H1 (cell line): Measurements from ENCODE around the gene CBLB. TPM values are rescaled to one million over a fixed set of nuclear protein-coding genes. Genes with fewer than 3 reads are reported as not detected.

ENCODE experiments used
- CTCF ChIA-PET: fragments of 300-600 bp; sonication (Branson Sonifier 250); formaldehyde crosslinking; loops from one replicate; lab custom pipeline; 2021; ENCODE audit not compliant: partially characterized antibody; lab: Charles Lee
- POLR2A ChIA-PET: fragments of 300-600 bp; sonication (Branson Sonifier 250); formaldehyde crosslinking; loops from one replicate; lab custom pipeline; 2021; ENCODE audit warnings: inconsistent platforms; ENCODE audit not compliant: partially characterized antibody; lab: Charles Lee
- DNase-seq, 2 experiments: peaks; one replicate each; pipeline versions ENCODE4 v3.0.0 to v3.0.0-alpha.2; 2010 to 2022; ENCODE audit warnings: low spot score in 2 of 2, low read depth in 1 of 2, mixed read lengths in 1 of 2
- FAIRE-seq: peaks from 2 replicates; lab custom pipeline; 2011; peaks lifted over from hg19 to GRCh38; lab: Jason Lieb, UNC
- H2AFZ ChIP-seq: 2 replicates; pipeline ENCODE4 v1.8.1; 2012; ENCODE audit warnings: low read length, inconsistent platforms
- H2AK5ac ChIP-seq: 2 replicates; pipeline ENCODE4 v1.6.1; 2013; ENCODE audit warnings: low read depth, low read length
- H2BK120ac ChIP-seq: replicated peaks from 2 replicates; pipeline ENCODE3; 2013; ENCODE audit warnings: low read depth, low read length, inconsistent platforms
- H2BK12ac ChIP-seq: 2 replicates; pipeline ENCODE4 v1.6.1; 2013; ENCODE audit warnings: low read depth, low read length
- H2BK15ac ChIP-seq: 2 replicates; pipeline ENCODE4 v1.6.1; 2013; ENCODE audit warnings: low read length
- H2BK20ac ChIP-seq: 2 replicates; pipeline ENCODE4 v1.6.1; 2013; ENCODE audit warnings: low read length
- H2BK5ac ChIP-seq: 2 replicates; pipeline ENCODE4 v1.6.1; 2013; ENCODE audit warnings: low read depth, low read length
- H3K14ac ChIP-seq: 2 replicates; pipeline ENCODE4 v1.6.1; 2013; ENCODE audit warnings: inconsistent platforms; ENCODE audit not compliant: insufficient read length
- H3K18ac ChIP-seq: 2 replicates; pipeline ENCODE4 v1.6.1; 2013; ENCODE audit warnings: low read length; ENCODE audit errors: extremely low read depth
- H3K23ac ChIP-seq: 2 replicates; pipeline ENCODE4 v1.6.1; 2013; ENCODE audit warnings: inconsistent platforms; ENCODE audit not compliant: insufficient read length
- H3K23me2 ChIP-seq: 2 replicates; pipeline ENCODE4 v1.6.1; 2013; ENCODE audit warnings: low read depth, low read length
- H3K27ac ChIP-seq: 2 replicates; pipeline ENCODE4 v1.6.1; 2011; ENCODE audit warnings: low read depth, low read length, inconsistent platforms
- H3K27me3 ChIP-seq, 4 experiments: replicated peaks in 1 of 4; 1 replicate in 1 of 4; 2 replicates in 3 of 4; pipeline versions ENCODE4 v1.6.1 to v1.8.1; 2011 to 2013; ENCODE audit warnings: low read length in 3 of 4, mild to moderate bottlenecking in 3 of 4, inconsistent platforms in 2 of 4, mixed read lengths in 2 of 4, moderate library complexity in 1 of 4; ENCODE audit not compliant: control insufficient read depth in 3 of 4, insufficient read depth in 3 of 4; ENCODE audit errors: extremely low read depth in 1 of 4
- H3K36me3 ChIP-seq, 4 experiments: 2 replicates each; pipeline versions ENCODE4 v1.6.1 to v1.8.1; 2011 to 2013; ENCODE audit warnings: mild to moderate bottlenecking in 4 of 4, low read length in 3 of 4, moderate library complexity in 2 of 4, control low read depth in 1 of 4, inconsistent platforms in 1 of 4; ENCODE audit not compliant: insufficient read depth in 4 of 4, control insufficient read depth in 2 of 4
- H3K4ac ChIP-seq: replicated peaks from 2 replicates; pipeline ENCODE3; 2013; ENCODE audit warnings: low read length, low read depth, mixed read lengths, inconsistent platforms; ENCODE audit not compliant: insufficient read length
- H3K4me1 ChIP-seq, 4 experiments: replicated peaks in 1 of 4; 1 replicate in 1 of 4; 2 replicates in 3 of 4; pipeline versions ENCODE4 v1.6.1 to v1.8.1; 2011 to 2013; ENCODE audit warnings: low read length in 3 of 4, inconsistent platforms in 2 of 4, mixed read lengths in 1 of 4; ENCODE audit not compliant: insufficient read depth in 4 of 4, control insufficient read depth in 3 of 4
- H3K4me2 ChIP-seq, 2 experiments: 2 replicates each; pipeline versions ENCODE4 v1.6.1 to v1.8.1; 2011 to 2013; ENCODE audit warnings: low read depth in 2 of 2, low read length in 2 of 2, control low read depth in 1 of 2, inconsistent platforms in 1 of 2, mild to moderate bottlenecking in 1 of 2; ENCODE audit not compliant: insufficient read depth in 1 of 2
- H3K4me3 ChIP-seq, 4 experiments: fragments of 200-600, 300-600 bp in 1 of 4; sonication (generic), shearing (Covaris generic), sonication (Bioruptor Twin) in 1 of 4; 2 replicates each; pipeline versions ENCODE4 v1.5.1 to v1.8.1; 2011 to 2016; ENCODE audit warnings: low read length in 4 of 4, low read depth in 3 of 4, control low read depth in 2 of 4, inconsistent platforms in 2 of 4, mild to moderate bottlenecking in 2 of 4, mixed read lengths in 1 of 4, moderate library complexity in 1 of 4; ENCODE audit not compliant: insufficient read depth in 2 of 4; ENCODE audit errors: extremely low read depth in 1 of 4
- H3K56ac ChIP-seq: replicated peaks from 2 replicates; pipeline ENCODE3; 2013; ENCODE audit warnings: low read depth, mild to moderate bottlenecking, mixed read lengths, low read length, inconsistent platforms; ENCODE audit not compliant: insufficient read length
- H3K79me1 ChIP-seq: 2 replicates; pipeline ENCODE4 v1.6.1; 2013; ENCODE audit warnings: low read depth, low read length, control low read depth
- H3K79me2 ChIP-seq, 2 experiments: 2 replicates each; pipeline versions ENCODE4 v1.6.1 to v1.8.1; 2012 to 2013; ENCODE audit warnings: low read length in 2 of 2, mild to moderate bottlenecking in 2 of 2, inconsistent platforms in 1 of 2; ENCODE audit not compliant: insufficient read depth in 2 of 2, control insufficient read depth in 1 of 2
- H3K9ac ChIP-seq, 4 experiments: replicated peaks in 1 of 4; 1 replicate in 1 of 4; 2 replicates in 3 of 4; pipeline versions ENCODE4 v1.6.1 to v1.8.1; 2011 to 2013; ENCODE audit warnings: low read depth in 3 of 4, low read length in 3 of 4, control low read depth in 2 of 4, mild to moderate bottlenecking in 2 of 4, moderate library complexity in 2 of 4, inconsistent platforms in 1 of 4; ENCODE audit errors: extremely low read depth in 1 of 4
- H3K9me3 ChIP-seq, 2 experiments: 2 replicates each; pipeline versions ENCODE4 v1.6.1 to v1.8.1; 2012 to 2013; ENCODE audit warnings: mild to moderate bottlenecking in 2 of 2, moderate library complexity in 2 of 2, control low read depth in 1 of 2, inconsistent platforms in 1 of 2, low read depth in 1 of 2, low read length in 1 of 2, mixed read lengths in 1 of 2; ENCODE audit not compliant: insufficient read depth in 2 of 2
- H4K20me1 ChIP-seq, 2 experiments: replicated peaks in 1 of 2; 2 replicates each; pipeline versions ENCODE3 to v1.8.1; 2011 to 2013; ENCODE audit warnings: inconsistent platforms in 2 of 2, low read length in 2 of 2, mild to moderate bottlenecking in 1 of 2; ENCODE audit not compliant: insufficient read depth in 2 of 2, control insufficient read depth in 1 of 2
- H4K5ac ChIP-seq: 2 replicates; pipeline ENCODE4 v1.6.1; 2013; ENCODE audit warnings: low read length, low read depth, mixed read lengths, inconsistent platforms; ENCODE audit not compliant: insufficient read length
- H4K8ac ChIP-seq: 2 replicates; pipeline ENCODE4 v1.8.0; 2013; ENCODE audit warnings: mild to moderate bottlenecking, moderate library complexity, low read length, inconsistent platforms; ENCODE audit not compliant: insufficient read depth; ENCODE audit errors: extremely low read depth
- H4K91ac ChIP-seq: replicated peaks from 2 replicates; pipeline ENCODE3; 2013; ENCODE audit warnings: low read length, mixed read lengths, inconsistent platforms; ENCODE audit not compliant: insufficient read length
- ASH2L ChIP-seq: fragments of 200-600, 300-600 bp; sonication (generic); IDR thresholded peaks from one replicate; pipeline ENCODE4 v1.7.1; 2017; ENCODE audit warnings: low read length
- POLR2A ChIP-seq, 2 experiments: IDR thresholded peaks; 1 replicate in 1 of 2; 2 replicates in 1 of 2; pipeline ENCODE4 v1.6.1; 2011; ENCODE audit warnings: low read depth in 2 of 2, low read length in 2 of 2, mild to moderate bottlenecking in 2 of 2; ENCODE audit errors: control extremely low read depth in 1 of 2
- RAD21 ChIP-seq, 2 experiments: IDR thresholded peaks in 1 of 2; conservative IDR thresholded peaks in 1 of 2; 2 replicates each; pipeline ENCODE4 v1.6.1; 2011; ENCODE audit warnings: low read depth in 2 of 2, low read length in 2 of 2, improper control_type of control experiment in 1 of 2, inconsistent platforms in 1 of 2, mild to moderate bottlenecking in 1 of 2, moderate library complexity in 1 of 2
- WGBS, 2 experiments: shearing (Covaris generic) in 1 of 2; methylation state at CpG; one replicate each; pipeline versions ENCODE4 v1.1.6 to v1.1.7; 2013 to 2015; ENCODE audit warnings: low lambda C conversion rate in 2 of 2, mixed read lengths in 2 of 2, inconsistent platforms in 1 of 2, low coverage in 1 of 2, missing lambda C conversion rate in 1 of 2; ENCODE audit not compliant: insufficient replicate concordance in 2 of 2, insufficient coverage in 1 of 2, insufficient read length in 1 of 2; ENCODE audit errors: extremely low coverage in 1 of 2, missing lambda C conversion rate in 1 of 2; 5-methylcytosine and 5-hydroxymethylcytosine counted together
- polyA plus RNA-seq, 7 experiments: library from polyadenylated mRNA; depleted of rRNA in 3 of 7; stranded (reverse) in 5 of 7; unstranded in 2 of 7; fragments of >200 nt in 5 of 7; fragments of 200-250 nt in 2 of 7; gene quantifications; 1 replicate in 5 of 7; 2 replicates in 1 of 7; 4 replicates in 1 of 7; pipeline versions ENCODE4 v1.2.1 to v1.2.3, GENCODE V29; 2011 to 2013; ENCODE audit warnings: missing spikeins in 2 of 7, mixed read lengths in 2 of 7
- total RNA-seq: library from RNA; stranded (reverse); fragmentation: NEBNext Ultra II Directional; extraction: Animal tissue kit (Norgen Biotek cat#: 25700); gene quantifications from 2 replicates; pipeline ENCODE4 v1.2.1, GENCODE V29; 2021

CBLB gene
- total and polyA plus RNA-seq, 2 of the 8 experiments (the other 6 are each of a cell fraction or from before 2014, with no cell fraction given), result 14.5 to 26.0 TPM

- Histone ChIP-seq H3K79me1 (no peaks in the 10 kb centered on the region), H3K4me1 (no peaks in the 10 kb centered on the region; a peak in 1 of 7 replicates), H3K9me3 (no peaks in the 10 kb centered on the region), H4K5ac (no peak overlapping the region), H2BK5ac (no peak overlapping the region), H4K20me1 (no peaks in the 10 kb centered on the region), H3K27ac (no peak overlapping the region), H4K91ac (no peak overlapping the region), H3K79me2 (peaks cover 0 to 5% of the 10 kb centered on the region in 2 experiments; a peak in 1 of 4 replicates), H3K23ac (no peak overlapping the region), H3K36me3 (no peaks in the 10 kb centered on the region), H3K27me3 (no peaks in the 10 kb centered on the region), H3K14ac (no peak overlapping the region), H2BK12ac (no peak overlapping the region), H4K8ac (no peak overlapping the region), H3K4me2 (no peak overlapping the region), H2AFZ (no peak overlapping the region), H3K4ac (no peak overlapping the region), H3K56ac (no peak overlapping the region), H3K23me2 (no peaks in the 10 kb centered on the region), H3K9ac (no peak overlapping the region), H3K4me3 (no peak overlapping the region), H2BK20ac (no peak overlapping the region), H2BK120ac (no peak overlapping the region), H3K18ac (no peak overlapping the region), H2BK15ac (no peak overlapping the region), H2AK5ac (no peak overlapping the region)
- DNase-seq (no peak), FAIRE-seq (no peak)
- WGBS, 2 experiments, result 90% methylated on average over 2 of the region's 2 CpGs; no CpG with 5 or more reads in 1 of the 2 experiments
- CTCF ChIA-PET, result no interaction called here
- POLR2A ChIA-PET, result no interaction called here
- TF ChIP-seq POLR2A (IDR thresholded peaks at IDR 0.05; ENCODE audit: control extremely low read depth in 1 of 2, low read depth in 2 of 2, low read length in 2 of 2) (no peak), RAD21 (IDR thresholded peaks at IDR 0.05 in 1 of 2, conservative IDR thresholded peaks at IDR 0.05 in 1 of 2; ENCODE audit: low read depth in 2 of 2, low read length in 2 of 2) (no peak), ASH2L (no peak)
Observed at GRCh38 chr3:105780107-105780506, 88.7 kb downstream of the CBLB start.
